Keratinocyte (primary cell): ENCODE results near the gene KDF1. TPM values are rescaled to one million over a fixed set of nuclear protein-coding genes. Genes with fewer than 3 reads are reported as not detected.
A peak's percentile ranks its signal among the peaks of the same experiment; 100 is the strongest.

Experiments used
- DNase-seq: peaks from one replicate; pipeline ENCODE4 v3.0.0-alpha.2; 2011; ENCODE audit warnings: low read depth, missing footprints, low spot score
- FAIRE-seq: peaks from 2 replicates; lab custom pipeline; 2011; peaks lifted over from hg19 to GRCh38; lab: Jason Lieb, UNC
- H2AFZ ChIP-seq: 2 replicates; pipeline ENCODE4 v1.6.0; 2012; ENCODE audit warnings: low read length, control low read depth, inconsistent platforms; ENCODE audit not compliant: control insufficient read depth
- H3K27ac ChIP-seq: 2 replicates; pipeline ENCODE4 v1.5.1; 2011; ENCODE audit warnings: low read length; ENCODE audit not compliant: control insufficient read depth, insufficient read depth
- H3K27me3 ChIP-seq: 3 replicates; pipeline ENCODE4 v1.6.0; 2011; ENCODE audit warnings: low read length; ENCODE audit not compliant: control insufficient read depth, insufficient read depth; ENCODE audit errors: extremely low read depth
- H3K36me3 ChIP-seq, 2 experiments: 2 replicates in 1 of 2; 3 replicates in 1 of 2; pipeline ENCODE4 v1.5.1; 2011; ENCODE audit warnings: low read length in 2 of 2, mild to moderate bottlenecking in 1 of 2; ENCODE audit not compliant: control insufficient read depth in 2 of 2, insufficient read depth in 2 of 2; ENCODE audit errors: extremely low read depth in 1 of 2
- H3K4me1 ChIP-seq: 3 replicates; pipeline ENCODE4 v1.5.1; 2011; ENCODE audit warnings: low read length; ENCODE audit not compliant: control insufficient read depth, insufficient read depth; ENCODE audit errors: extremely low read depth
- H3K4me2 ChIP-seq: 3 replicates; pipeline ENCODE4 v1.6.0; 2011; ENCODE audit warnings: low read depth, low read length; ENCODE audit not compliant: control insufficient read depth, insufficient read depth; ENCODE audit errors: extremely low read depth
- H3K4me3 ChIP-seq, 3 experiments: fragments of 200-600 bp in 1 of 3; sonication (generic) in 1 of 3; 2 replicates in 2 of 3; 3 replicates in 1 of 3; pipeline ENCODE4 v1.5.1; 2011 to 2016; ENCODE audit warnings: low read length in 3 of 3, mild to moderate bottlenecking in 3 of 3, control low read depth in 2 of 3, inconsistent platforms in 1 of 3, low read depth in 1 of 3, mixed read lengths in 1 of 3, mixed run types in 1 of 3, moderate library complexity in 1 of 3; ENCODE audit not compliant: control insufficient read depth in 2 of 3, insufficient read depth in 2 of 3; ENCODE audit errors: extremely low read depth in 1 of 3
- H3K79me2 ChIP-seq: 2 replicates; pipeline ENCODE4 v1.6.0; 2012; ENCODE audit warnings: low read length; ENCODE audit not compliant: control insufficient read depth, insufficient read depth
- H3K9ac ChIP-seq: 3 replicates; pipeline ENCODE4 v1.6.0; 2011; ENCODE audit warnings: low read length; ENCODE audit not compliant: control insufficient read depth, insufficient read depth; ENCODE audit errors: extremely low read depth
- H3K9me1 ChIP-seq: 3 replicates; pipeline ENCODE4 v1.6.0; 2011; ENCODE audit warnings: low read length; ENCODE audit not compliant: control insufficient read depth, insufficient read depth; ENCODE audit errors: extremely low read depth
- H3K9me3 ChIP-seq: 2 replicates; pipeline ENCODE4 v1.5.1; 2012; ENCODE audit warnings: low read depth, low read length; ENCODE audit not compliant: control insufficient read depth
- H4K20me1 ChIP-seq: 3 replicates; pipeline ENCODE4 v1.6.0; 2011; ENCODE audit warnings: low read length; ENCODE audit not compliant: control insufficient read depth, insufficient read depth; ENCODE audit errors: extremely low read depth
- EZH2 ChIP-seq: IDR thresholded peaks from one replicate; pipeline ENCODE4 v1.6.1; 2012; ENCODE audit warnings: inconsistent platforms, mild to moderate bottlenecking, low read length, moderate library complexity
- dilution Hi-C: fragments of 300-500 bp; cut with MboI; formaldehyde crosslinking; loops from one replicate; pipeline ENCODE4 v1.7.0; 2020; ENCODE audit warnings: low sequenced_read_pairs; ENCODE audit not compliant: extremely low pct_ligation_motif_present
- polyA plus RNA-seq, 5 experiments: library from polyadenylated mRNA; depleted of rRNA in 3 of 5; stranded (reverse) in 3 of 5; stranded (forward) in 1 of 5; unstranded in 1 of 5; fragments of >200 nt; gene quantifications; 1 replicate in 1 of 5; 2 replicates in 3 of 5; 3 replicates in 1 of 5; pipeline versions ENCODE4 v1.2.1 to v1.2.3, GENCODE V29; 2011 to 2012; ENCODE audit warnings: missing spikeins in 2 of 5, low read depth in 1 of 5, low replicate concordance in 1 of 5
- TF ChIP-seq, protein P1 (sequence below), 3 experiments: IDR thresholded peaks in 1 of 3; conservative IDR thresholded peaks in 1 of 3; optimal IDR thresholded peaks in 1 of 3; 2 replicates in 2 of 3; 3 replicates in 1 of 3; pipeline versions ENCODE3 to v1.5.1; 2011; ENCODE audit warnings: low read length in 3 of 3, mild to moderate bottlenecking in 3 of 3, moderate library complexity in 2 of 3, control low read depth in 1 of 3, inconsistent platforms in 1 of 3; ENCODE audit not compliant: insufficient read depth in 2 of 3; ENCODE audit errors: extremely low read depth in 1 of 3

Gene KDF1
- polyA plus RNA-seq, 1 donor (not counting 4 experiments of a cell fraction or from before 2014, with no cell fraction given) = 13.8 TPM

- H3K9me3 ChIP-seq = no peaks in the 10 kb centered on the region
- H3K27ac ChIP-seq = peak overlapping the region; percentile 99
- H3K4me3 ChIP-seq = peak overlapping the region in 1 of 3 experiments; percentile 8
- H3K27me3 ChIP-seq = no peaks in the 10 kb centered on the region
- TF ChIP-seq, protein P1, sequence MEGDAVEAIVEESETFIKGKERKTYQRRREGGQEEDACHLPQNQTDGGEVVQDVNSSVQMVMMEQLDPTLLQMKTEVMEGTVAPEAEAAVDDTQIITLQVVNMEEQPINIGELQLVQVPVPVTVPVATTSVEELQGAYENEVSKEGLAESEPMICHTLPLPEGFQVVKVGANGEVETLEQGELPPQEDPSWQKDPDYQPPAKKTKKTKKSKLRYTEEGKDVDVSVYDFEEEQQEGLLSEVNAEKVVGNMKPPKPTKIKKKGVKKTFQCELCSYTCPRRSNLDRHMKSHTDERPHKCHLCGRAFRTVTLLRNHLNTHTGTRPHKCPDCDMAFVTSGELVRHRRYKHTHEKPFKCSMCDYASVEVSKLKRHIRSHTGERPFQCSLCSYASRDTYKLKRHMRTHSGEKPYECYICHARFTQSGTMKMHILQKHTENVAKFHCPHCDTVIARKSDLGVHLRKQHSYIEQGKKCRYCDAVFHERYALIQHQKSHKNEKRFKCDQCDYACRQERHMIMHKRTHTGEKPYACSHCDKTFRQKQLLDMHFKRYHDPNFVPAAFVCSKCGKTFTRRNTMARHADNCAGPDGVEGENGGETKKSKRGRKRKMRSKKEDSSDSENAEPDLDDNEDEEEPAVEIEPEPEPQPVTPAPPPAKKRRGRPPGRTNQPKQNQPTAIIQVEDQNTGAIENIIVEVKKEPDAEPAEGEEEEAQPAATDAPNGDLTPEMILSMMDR (optimal IDR thresholded peaks at IDR 0.05 in 1 of 3, IDR thresholded peaks at IDR 0.05 in 1 of 3, conservative IDR thresholded peaks at IDR 0.05 in 1 of 3; ENCODE audit: extremely low read depth in 1 of 3, insufficient read depth in 2 of 3, low read length in 3 of 3) = no peak
- TF ChIP-seq EZH2 = no peak
- peak overlapping the region; percentile 84 for H3K4me2 ChIP-seq
- peaks cover 20% of the 10 kb centered on the region for H3K79me2 ChIP-seq
- H3K4me1 ChIP-seq = peaks cover 76% of the 10 kb centered on the region
- no peaks in the 10 kb centered on the region for H4K20me1 ChIP-seq
- FAIRE-seq = no peak
- peaks cover 2% of the 10 kb centered on the region for H3K9me1 ChIP-seq
- dilution Hi-C loops = no loop called here
- no peak overlapping the region for H2AFZ ChIP-seq
- no peak for DNase-seq
- H3K9ac ChIP-seq = peak overlapping the region; percentile 91
- peaks cover 11 to 26% of the 10 kb centered on the region in 2 experiments for H3K36me3 ChIP-seq
Measured at GRCh38 chr1:27000090-27000816, 40.0 kb upstream of the KDF1 start.

GRCh38 chr1:26999440-26999987 is 39.2 kb upstream of the KDF1 start:
- Histone ChIP-seq H4K20me1 (no peaks in the 10 kb centered on the region), H3K36me3 (peaks cover 8 to 24% of the 10 kb centered on the region in 2 experiments), H3K9ac (peak overlapping the region; percentile 91), H3K4me2 (peak overlapping the region; percentile 84), H3K27me3 (no peaks in the 10 kb centered on the region), H3K9me3 (no peaks in the 10 kb centered on the region), H2AFZ (no peak overlapping the region), H3K9me1 (peaks cover 2% of the 10 kb centered on the region), H3K27ac (peak overlapping the region; percentile 99), H3K4me1 (peaks cover 78% of the 10 kb centered on the region), H3K4me3 (peak overlapping the region in 2 of 3 experiments; percentile 34 to 62), H3K79me2 (peaks cover 24% of the 10 kb centered on the region)
- TF ChIP-seq, protein P1 (optimal IDR thresholded peaks at IDR 0.05 in 1 of 3, IDR thresholded peaks at IDR 0.05 in 1 of 3, conservative IDR thresholded peaks at IDR 0.05 in 1 of 3; ENCODE audit: extremely low read depth in 1 of 3, insufficient read depth in 2 of 3, low read length in 3 of 3) = no peak
- TF ChIP-seq EZH2 = no peak
- dilution Hi-C loops = no loop called here
- FAIRE-seq (peak; percentile 97), DNase-seq (peak; percentile 96)
